Measurements from ENCODE around the gene DOK1. TPM values are rescaled to one million over a fixed set of nuclear protein-coding genes. Genes with fewer than 3 reads are reported as not detected.
"Not testable (repeated sequence)": the region's sequence is repeated elsewhere in the genome, so short reads cannot be mapped to it uniquely, and the experiment has no call there.

Gene DOK1
- total RNA-seq, 1 donor from 2014 or later, result 4.4 TPM

GRCh38 chr2:74561022-74561421 is 6.5 kb downstream of the DOK1 start:
- ATAC-seq; intact Hi-C loops (cut with micrococcal nuclease): not testable (repeated sequence)

GRCh38 chr2:74562126-74562775 is 7.7 kb downstream of the DOK1 start:
- DNase-seq, result no peak
- ATAC-seq, result no peak
- intact Hi-C loops (cut with micrococcal nuclease), result no loop called here

More at GRCh38 chr2:74561022-74561421, 6.5 kb downstream of the DOK1 start:
- DNase-seq, result not testable (repeated sequence)

- DNase-seq (no peak), ATAC-seq (no peak)
- intact Hi-C loops (cut with micrococcal nuclease), result no loop called here
These were observed 9.7 kb downstream of the DOK1 start for GRCh38 chr2:74564222-74564621.

- ATAC-seq (no peak), DNase-seq (no peak)
- intact Hi-C loops (cut with micrococcal nuclease), result no loop called here
These were observed 11.7 kb downstream of the DOK1 start for GRCh38 chr2:74566076-74566753.

- ATAC-seq (no peak), DNase-seq (no peak)
- intact Hi-C loops (cut with micrococcal nuclease), result no loop called here
These were observed 12.2 kb downstream of the DOK1 start for GRCh38 chr2:74566754-74567085.

- no peak for DNase-seq
- ATAC-seq, result no peak
- intact Hi-C loops (cut with micrococcal nuclease), result no loop called here
These were observed 13.4 kb downstream of the DOK1 start for GRCh38 chr2:74567881-74568280.

- DNase-seq (no peak), ATAC-seq (no peak)
- intact Hi-C loops (cut with micrococcal nuclease), result no loop called here
These were observed 15.2 kb downstream of the DOK1 start for GRCh38 chr2:74569686-74570085.

- no peak for ATAC-seq
- intact Hi-C loops (cut with micrococcal nuclease), result no loop called here
- DNase-seq, result no peak
These were observed 16.5 kb downstream of the DOK1 start for GRCh38 chr2:74571058-74571457.

- intact Hi-C loops (cut with micrococcal nuclease), result no loop called here
- no peak for DNase-seq
- no peak for ATAC-seq
These were observed 17.8 kb downstream of the DOK1 start for GRCh38 chr2:74572178-74572925.

- intact Hi-C loops (cut with micrococcal nuclease), result no loop called here
- DNase-seq (no peak), ATAC-seq (peak; percentile 24)
These were observed 19.4 kb downstream of the DOK1 start for GRCh38 chr2:74573747-74574562.

- intact Hi-C loops (cut with micrococcal nuclease), result no loop called here
- DNase-seq (no peak), ATAC-seq (no peak)
These were observed 20.8 kb downstream of the DOK1 start for GRCh38 chr2:74575320-74575719.

GRCh38 chr2:74576211-74576862 is 21.8 kb downstream of the DOK1 start:
- no peak for ATAC-seq
- DNase-seq, result no peak
- intact Hi-C loops (cut with micrococcal nuclease), result no loop called here

GRCh38 chr2:74576863-74577229 is 22.3 kb downstream of the DOK1 start:
- intact Hi-C loops (cut with micrococcal nuclease), result no loop called here
- DNase-seq, result no peak
- peak; percentile 88 for ATAC-seq

GRCh38 chr2:74577448-74577847 is 22.9 kb downstream of the DOK1 start:
- ATAC-seq (peak; percentile 89), DNase-seq (no peak)
- intact Hi-C loops (cut with micrococcal nuclease), result no loop called here

GRCh38 chr2:74578408-74578807 is 23.9 kb downstream of the DOK1 start:
- intact Hi-C loops (cut with micrococcal nuclease), result no loop called here
- DNase-seq (no peak), ATAC-seq (no peak)

- ATAC-seq, result no peak
- intact Hi-C loops (cut with micrococcal nuclease), result no loop called here
- no peak for DNase-seq
These were observed 26.9 kb downstream of the DOK1 start for GRCh38 chr2:74581463-74581862.

GRCh38 chr2:74582184-74582583 is 27.7 kb downstream of the DOK1 start:
- intact Hi-C loops (cut with micrococcal nuclease), result no loop called here
- no peak for ATAC-seq
- no peak for DNase-seq

GRCh38 chr2:74583504-74583903 is 29.0 kb downstream of the DOK1 start:
- intact Hi-C loops (cut with micrococcal nuclease), result no loop called here
- ATAC-seq (no peak), DNase-seq (no peak)

GRCh38 chr2:74584088-74584645 is 29.6 kb downstream of the DOK1 start:
- intact Hi-C loops (cut with micrococcal nuclease), result no loop called here
- ATAC-seq, result no peak
- DNase-seq, result no peak

Data from left ventricle myocardium superior (tissue), 1 donor.